IPS DF 19.7 (cell line): Measurements from ENCODE around the gene TMC1.

Experiments
- DNase-seq: peaks from one replicate; pipeline ENCODE4 v3.0.0-alpha.2; 2013; ENCODE audit warnings: low read depth, low spot score

TMC1 gene

DNA sequence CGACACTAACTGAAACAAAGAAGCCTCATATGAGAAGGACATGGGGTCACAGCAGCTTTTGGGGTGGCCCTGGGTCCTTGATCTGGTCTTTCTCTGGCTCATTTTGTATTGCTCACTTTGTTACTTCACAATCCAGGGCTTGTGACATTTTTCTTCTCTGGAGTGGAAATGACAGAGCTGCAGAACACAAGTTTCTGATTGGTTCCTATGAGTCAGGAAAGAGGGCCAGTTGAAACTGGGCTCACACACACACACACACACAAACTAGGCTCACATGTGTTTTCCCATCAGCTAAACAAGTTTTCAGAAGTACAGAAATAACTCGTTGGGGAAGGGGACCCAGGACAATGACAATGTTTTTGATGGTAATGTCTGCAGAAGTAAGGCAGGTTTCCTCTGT, 54.3 kb downstream of the TMC1 start:
- no peak for DNase-seq

DNA sequence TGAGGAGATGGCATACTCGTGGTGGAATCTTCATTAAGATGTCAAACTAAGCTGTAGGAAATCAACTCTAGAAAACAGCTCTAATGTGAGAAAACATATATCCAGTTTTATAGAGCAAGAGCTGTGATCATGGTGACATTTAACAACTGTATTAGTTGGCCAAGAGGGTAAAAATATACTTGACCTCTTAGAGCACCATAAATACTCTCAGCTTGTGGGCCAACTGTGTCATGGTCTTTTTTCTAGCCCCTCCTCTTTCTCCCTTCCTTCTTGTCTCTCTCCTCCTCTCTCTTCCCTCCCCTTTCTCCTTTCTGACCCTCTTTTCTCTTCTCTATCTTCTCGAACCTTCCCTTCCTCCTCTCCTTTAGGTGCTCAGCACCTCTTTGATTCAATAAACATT, 54.7 kb downstream of the TMC1 start:
- DNase-seq = no peak

DNA sequence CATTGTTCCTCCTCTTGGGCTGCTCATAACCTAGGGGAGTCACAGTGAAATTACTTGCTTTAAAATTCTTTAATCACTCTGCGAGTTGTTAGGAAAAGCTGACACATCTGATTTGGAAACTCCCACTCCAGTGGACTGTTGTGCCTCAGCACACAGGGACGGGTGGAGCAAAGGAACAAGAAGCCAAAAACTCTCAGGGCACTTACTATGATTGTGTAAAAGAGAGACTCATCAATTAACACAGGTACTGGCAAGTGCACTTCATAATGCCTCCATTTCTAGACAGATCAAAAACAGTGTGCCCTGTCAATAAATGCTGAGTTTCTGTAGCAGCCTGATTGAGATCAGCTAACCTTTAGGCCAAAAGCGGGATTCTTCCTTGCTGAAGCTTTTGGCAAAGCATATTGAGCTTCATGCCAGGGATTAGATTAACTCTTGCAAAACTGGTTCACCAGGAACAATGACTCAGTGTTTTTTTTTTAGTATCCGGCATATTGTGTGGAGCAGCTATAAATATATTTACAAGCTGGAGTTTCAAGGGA, 55.9 kb downstream of the TMC1 start:
- no peak for DNase-seq

DNA sequence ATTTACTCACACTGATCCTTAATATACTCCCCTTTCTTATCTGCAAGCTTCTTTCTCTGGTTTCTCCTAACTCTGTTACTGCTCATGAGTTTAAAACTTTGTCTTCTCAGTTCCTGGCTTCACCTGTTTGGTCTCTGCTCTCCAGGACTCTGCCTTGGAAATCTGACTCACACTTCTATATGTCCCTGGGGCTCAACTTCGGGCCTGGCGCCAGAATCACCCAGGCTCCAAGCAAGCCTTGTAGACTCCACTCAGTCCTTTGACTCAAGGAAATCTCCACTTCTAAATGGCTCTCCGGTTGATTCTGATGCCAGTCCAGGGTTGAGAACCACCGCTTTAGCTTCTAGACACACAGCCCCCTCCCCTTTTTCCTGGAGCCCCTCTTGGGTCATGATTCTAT, 57.8 kb downstream of the TMC1 start:
- DNase-seq = no peak

DNA sequence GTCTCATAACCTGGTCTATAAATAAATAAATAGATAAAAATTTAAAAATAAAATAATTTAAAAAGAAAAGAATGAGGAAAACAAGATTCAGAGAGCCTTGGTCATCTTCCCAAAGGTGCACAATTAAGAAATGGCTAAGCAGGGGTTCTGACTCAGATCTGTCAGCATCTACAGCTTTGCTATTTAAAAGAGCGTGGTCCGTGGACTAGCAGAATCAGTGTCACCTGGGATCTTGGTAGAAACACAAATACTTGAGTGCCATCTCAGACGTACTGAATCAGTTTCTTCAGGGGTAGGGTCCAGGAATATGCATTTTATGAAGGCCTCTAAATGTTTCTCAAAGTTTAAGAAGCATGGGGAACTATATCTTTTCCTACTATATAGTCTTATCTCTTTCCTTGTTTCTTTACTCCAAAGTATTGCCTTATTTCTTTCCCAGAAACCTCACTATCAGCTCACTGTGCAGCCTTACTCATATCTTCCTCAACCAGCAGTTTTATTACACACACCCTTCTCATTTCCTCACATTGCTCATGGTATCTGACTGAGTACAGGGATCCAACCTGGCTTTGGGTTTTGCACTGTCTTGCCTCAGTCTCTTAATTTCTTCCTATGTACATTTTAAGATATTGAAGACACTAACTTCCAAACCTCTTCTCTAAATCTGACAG, 58.6 kb downstream of the TMC1 start:
- no peak for DNase-seq

DNA sequence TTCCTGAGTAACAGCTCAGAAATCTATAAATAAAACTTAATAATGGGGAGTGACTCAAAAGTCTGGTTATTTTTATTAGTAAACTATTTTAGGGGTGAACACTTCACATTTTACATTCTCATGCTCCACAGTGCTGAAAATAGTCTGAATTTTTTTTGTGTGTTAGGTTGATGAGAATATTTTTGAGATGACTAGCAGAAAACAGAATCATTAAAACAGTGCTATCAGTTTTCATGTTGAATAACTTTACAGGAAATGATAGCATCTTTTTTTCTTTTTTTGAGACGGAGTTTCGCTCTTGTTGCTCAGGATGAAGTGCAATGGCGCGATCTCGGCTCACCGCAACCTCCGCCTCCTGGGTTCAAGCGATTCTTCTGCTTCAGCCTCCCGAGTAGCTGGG, 60.3 kb downstream of the TMC1 start:
- no peak for DNase-seq

DNA sequence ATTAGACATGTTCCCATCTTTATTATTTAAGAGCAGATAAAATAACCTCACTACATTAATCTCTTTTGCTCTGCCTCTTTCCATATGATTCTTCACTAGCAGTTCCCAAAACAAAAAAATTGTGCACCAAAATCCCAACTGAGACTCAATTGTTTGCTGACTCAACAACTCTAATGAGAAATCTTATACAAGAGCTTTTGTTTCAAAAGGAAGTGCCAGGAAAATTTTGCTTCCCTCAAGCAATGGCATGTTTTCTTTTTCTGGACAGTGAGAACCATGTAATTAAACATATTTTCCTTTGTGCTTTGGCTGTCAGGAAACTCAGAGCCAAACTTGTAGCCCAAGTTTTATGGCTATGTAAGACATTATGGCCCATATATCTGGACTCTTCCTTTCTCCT, 62.0 kb downstream of the TMC1 start:
- no peak for DNase-seq

DNA sequence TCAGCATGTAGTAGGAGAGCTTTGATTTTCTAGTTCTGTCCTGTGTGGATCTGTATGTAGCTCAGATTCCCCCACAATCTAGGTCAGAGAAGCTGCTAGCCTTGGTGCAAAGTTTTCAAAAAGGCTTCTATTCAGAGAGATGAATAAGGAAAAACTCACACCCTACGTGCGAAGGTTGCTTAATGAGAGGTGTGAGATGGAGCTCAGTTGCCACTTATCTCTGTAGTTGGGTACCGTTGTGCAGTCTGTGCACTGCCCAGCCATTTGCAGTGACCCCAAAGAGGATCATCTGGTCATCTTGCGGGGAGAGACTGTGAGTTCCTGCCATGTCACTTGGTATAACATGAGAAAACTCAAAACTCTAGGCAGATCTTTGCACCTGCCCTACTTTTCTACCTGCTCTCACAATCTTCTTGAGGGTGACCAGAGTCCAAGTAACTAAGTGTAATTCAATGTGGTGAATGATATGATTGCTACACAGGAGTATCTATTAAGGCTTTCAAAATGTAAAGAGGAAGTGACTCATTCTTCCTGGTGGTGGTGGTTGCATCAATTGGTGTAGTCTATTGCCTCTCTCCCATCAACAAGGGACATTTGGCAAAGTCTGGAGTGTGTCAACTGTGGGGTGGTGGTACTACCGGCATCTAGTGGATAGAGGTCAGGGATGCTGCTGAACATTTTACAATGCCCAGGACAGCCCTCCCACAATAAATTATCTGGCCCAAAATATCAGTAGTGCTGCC, 65.2 kb downstream of the TMC1 start:
- DNase-seq = no peak

DNA sequence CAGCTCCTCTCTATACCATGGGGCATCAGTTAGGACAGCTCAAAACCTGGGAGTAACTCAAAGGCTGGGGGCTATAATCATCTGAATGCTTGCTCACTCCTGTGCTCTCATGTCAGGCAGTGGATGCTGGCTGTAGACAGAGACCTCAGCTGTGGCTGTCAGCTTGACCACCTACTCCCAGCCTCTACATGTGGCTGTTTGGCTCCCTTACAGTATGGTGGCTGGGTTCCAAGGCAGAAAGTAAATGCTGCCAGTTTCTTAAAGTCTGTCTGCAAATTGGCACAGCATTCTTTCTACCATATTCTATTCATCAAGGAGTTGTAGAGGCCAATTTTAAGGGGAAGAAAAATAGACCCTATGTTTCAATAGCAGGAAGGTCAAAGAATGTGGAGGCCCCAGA, 66.9 kb downstream of the TMC1 start:
- DNase-seq = no peak

DNA sequence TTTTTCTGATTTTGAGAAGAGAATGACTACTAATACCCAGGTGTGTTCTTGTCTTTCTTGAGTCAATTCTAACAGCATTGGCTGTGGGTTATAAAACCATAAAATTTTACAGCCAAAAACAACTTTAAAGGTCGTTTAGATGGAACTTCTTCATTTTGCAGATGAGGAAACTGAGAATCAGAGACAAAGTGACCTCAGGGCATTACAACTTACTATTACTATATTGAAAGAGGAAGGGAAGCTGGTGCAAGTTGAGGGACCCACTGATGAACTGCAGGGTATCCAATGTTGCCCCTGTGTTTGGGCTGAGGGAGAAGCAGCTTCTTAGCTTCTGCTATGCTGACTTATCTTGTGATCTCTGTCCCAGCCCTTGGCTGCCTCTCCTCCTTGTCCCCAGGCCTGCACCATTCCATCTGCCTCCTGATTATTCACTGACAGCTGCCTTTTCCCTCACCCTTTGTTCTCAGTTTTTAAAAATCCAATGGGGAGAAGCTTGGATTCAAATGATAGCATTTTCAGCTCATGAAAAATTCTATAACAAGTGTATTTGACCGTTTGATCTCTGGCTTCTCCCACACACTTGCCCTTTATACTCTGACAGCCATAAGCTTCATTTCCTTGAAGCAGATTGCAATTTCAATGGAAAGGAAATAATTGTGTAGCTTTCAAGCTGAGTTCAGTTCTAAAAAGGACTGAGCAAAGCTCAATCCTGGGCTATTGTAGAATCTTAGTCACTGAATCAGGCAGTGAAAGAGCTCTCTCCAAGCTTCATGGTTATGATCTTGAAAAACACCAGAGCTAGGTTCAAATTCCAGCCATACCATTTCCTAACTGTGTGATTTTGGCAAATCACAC, 68.5 kb downstream of the TMC1 start:
- no peak for DNase-seq

DNA sequence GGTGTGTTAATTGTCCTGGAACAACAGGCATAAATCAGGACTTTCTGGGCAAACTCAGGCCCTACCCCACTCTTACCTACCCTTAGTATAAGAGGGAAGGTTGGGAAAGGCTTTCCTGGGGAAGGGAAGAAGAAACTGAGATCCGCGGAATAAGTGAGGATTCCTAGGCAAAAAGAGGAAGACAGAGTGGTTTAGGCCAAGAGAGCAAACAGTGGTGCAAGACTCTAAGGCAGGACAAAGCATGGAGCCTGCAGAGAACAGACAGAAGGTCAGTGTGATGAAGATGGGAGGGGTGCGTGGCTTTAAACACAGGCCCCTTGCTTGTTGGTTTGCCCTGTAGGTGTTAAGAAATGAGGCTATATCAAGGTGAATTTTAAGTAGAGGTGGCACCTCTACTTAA, 69.4 kb downstream of the TMC1 start:
- no peak for DNase-seq

DNA sequence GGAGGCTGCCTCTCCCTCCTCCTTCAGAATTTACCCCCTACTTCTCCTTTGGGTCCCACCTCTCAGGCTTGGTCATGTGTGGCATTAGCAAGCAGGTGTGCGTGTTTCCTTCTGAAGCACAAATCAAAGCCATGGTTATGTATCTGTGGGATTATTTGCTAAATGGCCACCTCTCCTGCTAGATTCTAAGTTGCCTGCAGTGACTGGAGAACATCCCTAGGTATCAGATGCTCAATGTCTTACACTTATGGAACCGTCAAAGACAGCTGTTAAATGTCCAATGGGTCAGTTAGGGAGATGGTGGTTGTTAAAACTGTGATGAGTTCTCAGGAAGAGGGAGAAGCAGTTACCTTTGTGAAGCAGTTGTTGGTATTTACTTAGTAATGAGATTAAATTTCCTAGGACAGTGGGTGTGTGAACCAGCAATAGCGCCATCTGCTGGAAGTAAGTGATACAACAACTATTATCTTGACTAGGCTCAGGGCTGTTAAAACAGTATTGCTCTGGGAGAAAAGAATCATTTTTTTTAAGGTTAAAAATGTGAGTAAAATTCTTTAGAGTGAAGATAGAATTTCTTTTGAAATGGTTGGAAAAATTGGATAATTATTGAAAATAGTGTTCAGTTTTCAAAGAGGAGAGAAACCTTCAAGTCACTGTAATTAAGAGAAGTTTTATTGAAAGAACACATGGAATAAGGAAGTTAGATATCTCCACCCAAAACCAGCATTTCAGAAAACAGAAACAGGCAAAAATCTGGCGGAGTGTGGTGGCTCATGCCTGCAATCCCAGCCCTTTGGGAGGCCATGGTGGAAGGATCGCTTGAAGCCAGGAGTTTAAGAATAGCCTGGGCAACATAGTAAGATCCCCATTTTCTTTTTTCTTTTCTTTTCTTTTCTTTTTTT, 71.3 kb downstream of the TMC1 start:
- DNase-seq = peak; percentile 25

DNA sequence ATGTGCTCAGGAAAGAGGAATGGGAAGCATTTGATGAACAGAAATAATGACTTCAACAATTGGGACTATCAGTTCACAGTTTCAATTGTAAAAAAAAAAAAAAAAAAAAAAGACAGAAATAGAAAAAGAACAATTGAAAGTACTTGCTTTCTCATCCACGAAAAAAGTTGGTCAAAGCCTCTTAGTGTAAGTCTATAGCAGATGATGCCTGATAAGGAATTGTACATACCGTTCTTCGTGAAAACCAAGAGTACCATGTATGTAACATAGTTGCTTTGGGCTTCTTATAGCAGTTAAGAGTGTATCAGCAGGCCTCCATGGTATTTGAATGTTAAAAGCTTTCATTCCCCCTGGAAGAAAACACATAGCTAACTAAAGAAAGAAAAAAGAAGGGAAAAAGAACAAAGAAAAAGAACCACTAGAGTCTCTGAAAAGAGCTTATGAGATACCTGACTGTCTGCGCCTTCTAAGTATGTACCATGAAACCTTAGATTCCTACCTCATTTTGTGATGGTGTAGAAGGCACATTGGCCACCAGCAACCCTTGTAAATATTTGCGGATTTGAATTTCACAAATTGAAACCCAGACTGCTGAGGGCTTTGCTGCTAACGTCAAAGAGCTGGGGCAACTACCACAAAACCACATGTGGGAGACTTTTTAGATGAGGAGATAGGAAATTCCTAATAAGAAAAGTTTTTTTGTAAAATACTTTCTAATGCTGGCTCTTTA, 75.2 kb downstream of the TMC1 start:
- no peak for DNase-seq

DNA sequence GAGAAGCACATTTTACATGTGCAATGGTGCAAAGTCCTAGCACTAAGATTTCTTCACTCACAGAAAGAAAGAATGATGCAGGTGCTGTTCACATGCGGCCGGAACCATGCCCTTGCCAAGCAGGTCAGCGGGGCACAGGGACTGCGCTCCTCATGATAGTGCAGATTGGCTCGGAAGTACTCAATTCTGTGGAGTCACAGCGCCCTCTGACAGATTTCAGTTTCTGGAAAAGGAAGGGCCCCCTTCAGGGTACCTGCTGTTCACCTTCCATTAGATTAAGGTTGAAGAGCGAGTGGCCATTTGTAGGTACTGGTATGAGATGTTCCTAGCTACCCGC, 75.7 kb downstream of the TMC1 start:
- DNase-seq = no peak

DNA sequence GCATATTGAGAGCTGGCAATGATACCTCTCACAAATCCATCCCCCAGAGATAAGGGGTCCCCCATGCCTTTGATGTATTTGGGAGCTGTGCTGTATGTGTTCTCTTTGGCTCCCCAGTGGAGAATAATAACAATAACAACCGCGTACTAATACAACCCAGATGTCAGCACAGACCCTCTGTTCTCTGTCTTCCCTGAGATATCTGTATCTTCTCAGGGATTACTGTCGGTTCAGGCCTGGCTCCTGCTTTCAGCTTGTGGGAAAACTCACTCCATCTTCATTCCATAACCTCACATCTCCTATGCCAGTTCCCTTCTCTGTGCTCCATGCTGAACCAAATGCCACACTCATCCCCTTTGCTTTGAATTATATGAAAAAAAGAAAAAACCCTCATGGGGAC, 76.2 kb downstream of the TMC1 start:
- DNase-seq = no peak

DNA sequence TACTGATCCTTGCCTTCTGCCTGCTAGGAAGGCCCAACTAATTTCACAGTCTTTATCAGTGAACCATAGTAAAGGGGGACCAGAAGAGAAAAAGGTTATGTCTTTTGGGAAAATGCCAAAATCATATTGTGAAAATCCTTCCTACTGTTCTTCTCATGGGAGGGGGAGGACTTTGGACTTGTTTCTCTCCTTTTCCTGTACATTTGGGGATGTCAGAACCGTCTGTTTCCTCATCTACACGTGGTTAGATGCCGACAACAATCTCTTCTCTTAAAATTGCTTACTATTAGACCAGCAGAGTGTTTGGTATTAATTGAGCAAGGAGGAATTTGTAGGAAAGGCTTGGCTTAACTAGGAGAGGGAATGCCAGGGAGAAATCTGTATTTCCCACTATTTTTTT, 77.2 kb downstream of the TMC1 start:
- DNase-seq = no peak

DNA sequence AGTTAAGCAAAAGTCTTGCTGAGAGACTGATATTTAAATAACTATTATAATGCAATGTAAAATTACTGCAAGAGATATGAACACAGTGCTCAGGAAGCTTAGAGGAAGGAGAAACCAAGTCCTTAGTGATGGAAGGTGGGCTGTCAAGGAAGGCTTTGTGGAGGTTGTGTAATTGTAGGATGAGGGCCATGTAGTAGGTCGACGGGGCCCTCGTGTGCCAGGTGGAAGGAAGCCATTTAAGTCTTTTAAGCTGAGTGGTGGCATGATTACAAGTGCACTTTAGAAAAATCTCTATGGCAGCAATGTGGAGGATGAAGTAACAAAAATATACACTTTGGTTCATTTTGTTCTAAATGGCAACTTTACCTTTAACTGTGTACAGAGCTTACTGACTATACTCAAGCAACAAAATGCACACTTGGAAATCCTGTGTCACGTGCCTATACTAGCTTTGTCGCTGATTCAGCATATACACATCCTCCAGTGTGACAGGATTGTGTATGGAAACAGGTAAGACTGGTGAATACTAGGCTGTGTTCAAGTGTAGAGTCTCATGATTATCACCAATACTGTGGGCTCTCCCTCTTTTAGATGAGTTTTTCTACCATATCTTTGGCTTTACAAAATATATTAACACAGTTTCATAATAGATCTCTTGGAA, 78.6 kb downstream of the TMC1 start:
- DNase-seq = no peak

DNA sequence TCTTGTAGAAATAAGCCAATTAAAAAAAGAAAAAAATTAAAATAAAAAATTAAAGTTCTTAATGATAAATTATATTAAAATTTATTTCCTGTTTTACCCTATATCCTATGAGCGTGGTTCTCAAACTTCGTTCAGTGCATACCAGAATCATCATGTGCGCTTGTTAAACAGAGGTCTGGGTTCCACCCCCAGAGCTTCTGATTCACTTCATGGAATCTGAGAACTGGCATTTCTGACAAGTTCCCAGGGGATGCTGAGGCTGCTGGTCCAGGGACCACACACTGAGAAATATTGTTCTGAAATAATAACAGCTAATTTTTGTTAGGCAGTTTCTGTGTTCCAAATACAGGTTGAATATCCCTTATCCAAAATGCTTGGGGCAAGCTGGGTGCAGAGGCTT, 79.3 kb downstream of the TMC1 start:
- DNase-seq = no peak

DNA sequence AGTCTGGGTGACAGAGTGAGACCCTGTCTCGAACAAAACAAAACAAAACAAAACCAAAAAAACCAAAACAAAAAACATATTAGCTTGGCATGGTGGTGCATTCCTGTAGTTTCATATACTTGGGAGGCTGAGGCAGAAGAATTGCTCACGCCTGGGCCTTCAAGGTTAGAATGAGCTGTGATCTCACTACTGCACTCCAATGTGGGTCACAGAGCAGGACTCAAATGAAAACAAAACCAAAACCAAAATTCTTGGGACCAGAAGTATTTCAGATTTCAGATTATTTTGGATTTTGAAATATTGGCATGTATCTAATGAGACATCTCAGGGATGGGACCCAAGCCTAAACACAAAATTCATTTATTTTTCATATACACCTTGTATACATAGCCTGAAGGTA, 80.2 kb downstream of the TMC1 start:
- no peak for DNase-seq

DNA sequence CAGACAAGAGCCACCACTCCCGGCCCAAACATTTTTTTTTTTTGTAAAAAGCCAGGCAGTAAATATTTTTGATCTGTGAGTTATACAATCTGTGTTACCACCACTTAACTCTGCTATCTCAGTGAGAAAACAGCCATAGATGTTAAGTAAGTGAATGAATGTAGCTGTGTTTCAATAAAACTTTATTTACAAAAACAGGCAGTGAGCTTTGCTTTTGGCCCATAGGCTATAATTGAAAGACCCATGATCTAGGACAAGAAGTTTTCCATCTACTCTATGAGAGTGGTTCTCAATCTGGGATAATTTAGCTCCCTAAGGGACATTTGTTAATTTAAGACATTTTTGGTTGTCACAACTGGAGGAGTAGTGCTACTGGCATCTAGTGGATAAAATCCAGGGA, 91.0 kb downstream of the TMC1 start:
- DNase-seq = no peak
